MM.1S (cell line): ENCODE measurements around the gene RAD54L.
"Not testable (repeated sequence)": the region's sequence is repeated elsewhere in the genome, so short reads cannot be mapped to it uniquely, and the experiment has no call there.

Experiments used
- CTCF ChIP-seq: fragments of 300-600 bp; sonication (generic); IDR thresholded peaks from 2 replicates; pipeline ENCODE4 v1.5.1; 2016; ENCODE audit warnings: antibody characterized with exemption, low read length, mixed read lengths
- EZH2 ChIP-seq: fragments of 300-600 bp; sonication (generic); optimal IDR thresholded peaks from 2 replicates; pipeline ENCODE3; 2017; ENCODE audit warnings: low read depth, mild to moderate bottlenecking, antibody characterized with exemption, low read length, mixed read lengths
- EZH2phosphoT487 ChIP-seq: fragments of 300-600 bp; sonication (generic); IDR thresholded peaks from 2 replicates; pipeline ENCODE4 v1.6.1; 2018; ENCODE audit warnings: antibody characterized with exemption, low read length

DNA sequence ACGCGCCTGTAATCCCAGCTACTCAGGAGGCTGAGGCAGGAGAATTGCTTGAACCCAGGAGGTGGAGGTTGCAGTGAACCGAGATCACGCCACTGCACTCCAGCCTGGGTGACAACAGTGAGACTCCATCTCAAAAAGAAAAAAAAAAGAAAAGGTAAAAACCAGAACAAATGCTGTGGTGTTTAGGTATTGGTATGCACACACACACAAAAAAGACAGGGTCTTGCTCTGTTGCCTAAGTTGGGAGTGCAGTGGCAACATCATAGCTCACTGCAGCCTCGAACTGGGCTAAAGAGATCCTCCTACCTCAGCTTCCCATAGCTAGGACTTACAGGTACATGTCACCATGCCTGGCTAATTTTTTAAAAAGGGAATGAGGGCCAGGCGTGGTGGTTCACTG lies 71.7 kb downstream of the RAD54L start:
- not testable (repeated sequence) for TF ChIP-seq CTCF, EZH2, EZH2phosphoT487
